SK-N-SH (cell line): ENCODE measurements around the gene KSR2.

ENCODE experiments used
- CTCF ChIP-seq: fragments of 200-600 bp; sonication (generic); IDR thresholded peaks from 2 replicates; pipeline ENCODE4 v1.6.1; 2017; ENCODE audit warnings: antibody characterized with exemption, mild to moderate bottlenecking, moderate library complexity
- FOXM1 ChIP-seq: IDR thresholded peaks from 2 replicates; pipeline ENCODE4 v1.4.0; 2012; ENCODE audit warnings: low read depth, mild to moderate bottlenecking
- JUND ChIP-seq: IDR thresholded peaks from 2 replicates; pipeline ENCODE4 v1.4.0; 2012
- MEF2A ChIP-seq: IDR thresholded peaks from 2 replicates; pipeline ENCODE4 v1.4.0; 2012; ENCODE audit warnings: low read depth, borderline replicate concordance
- RCOR1 ChIP-seq: fragments of 150-350 bp; IDR thresholded peaks from 2 replicates; pipeline ENCODE4 v1.6.1; 2017; ENCODE audit warnings: antibody characterized with exemption, low read length
- RFX5 ChIP-seq: IDR thresholded peaks from 2 replicates; pipeline ENCODE4 v1.6.1; 2012; ENCODE audit warnings: mild to moderate bottlenecking, improper control_type of control experiment, low read length
- ZBTB33 ChIP-seq: IDR thresholded peaks from 2 replicates; pipeline ENCODE4 v1.4.0; 2012; ENCODE audit warnings: low read depth, borderline replicate concordance

GRCh38 chr12:117583092-117583491 is 385.7 kb downstream of the KSR2 start:
- TF ChIP-seq JUND (no peak), FOXM1 (no peak), RCOR1 (no peak), CTCF (no peak), ZBTB33 (no peak), RFX5 (no peak), MEF2A (no peak)
